Keratinocyte (primary cell): ENCODE measurements around the gene KCNMA1.

Experiments
- EZH2 ChIP-seq: IDR thresholded peaks from one replicate; pipeline ENCODE4 v1.6.1; 2012; ENCODE audit warnings: inconsistent platforms, mild to moderate bottlenecking, low read length, moderate library complexity
- TF ChIP-seq, protein P1 (sequence below), 3 experiments: IDR thresholded peaks in 1 of 3; conservative IDR thresholded peaks in 1 of 3; optimal IDR thresholded peaks in 1 of 3; 2 replicates in 2 of 3; 3 replicates in 1 of 3; pipeline versions ENCODE3 to v1.5.1; 2011; ENCODE audit warnings: low read length in 3 of 3, mild to moderate bottlenecking in 3 of 3, moderate library complexity in 2 of 3, control low read depth in 1 of 3, inconsistent platforms in 1 of 3; ENCODE audit not compliant: insufficient read depth in 2 of 3; ENCODE audit errors: extremely low read depth in 1 of 3

DNA sequence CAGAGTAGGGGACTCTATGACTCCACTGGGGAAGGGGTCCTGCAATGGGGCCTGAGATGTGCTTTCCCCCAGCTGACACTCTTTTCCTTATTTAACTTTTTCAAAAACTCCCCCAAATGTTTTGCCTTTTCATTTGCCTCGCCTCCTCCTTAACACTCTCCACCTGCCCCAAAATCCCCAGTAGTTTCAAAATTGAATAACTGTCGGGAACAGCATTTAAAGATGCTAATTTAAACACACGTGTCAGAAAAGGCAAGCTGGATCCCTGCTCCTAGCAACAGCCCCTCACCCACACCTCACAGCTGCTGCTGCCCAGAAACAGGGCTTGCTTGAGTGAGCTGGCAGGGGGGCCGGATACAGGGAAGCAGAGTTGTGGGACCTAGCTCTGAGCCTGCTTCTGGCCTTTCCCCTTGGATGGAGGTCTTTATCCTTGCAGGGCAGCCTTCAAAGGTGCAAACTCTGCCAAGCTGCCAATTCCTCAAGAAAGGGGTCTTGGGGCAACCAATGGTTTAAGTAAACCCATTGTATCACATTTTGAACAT is 115.3 kb downstream of the KCNMA1 start:
- no peak for TF ChIP-seq EZH2
- TF ChIP-seq, protein P1, sequence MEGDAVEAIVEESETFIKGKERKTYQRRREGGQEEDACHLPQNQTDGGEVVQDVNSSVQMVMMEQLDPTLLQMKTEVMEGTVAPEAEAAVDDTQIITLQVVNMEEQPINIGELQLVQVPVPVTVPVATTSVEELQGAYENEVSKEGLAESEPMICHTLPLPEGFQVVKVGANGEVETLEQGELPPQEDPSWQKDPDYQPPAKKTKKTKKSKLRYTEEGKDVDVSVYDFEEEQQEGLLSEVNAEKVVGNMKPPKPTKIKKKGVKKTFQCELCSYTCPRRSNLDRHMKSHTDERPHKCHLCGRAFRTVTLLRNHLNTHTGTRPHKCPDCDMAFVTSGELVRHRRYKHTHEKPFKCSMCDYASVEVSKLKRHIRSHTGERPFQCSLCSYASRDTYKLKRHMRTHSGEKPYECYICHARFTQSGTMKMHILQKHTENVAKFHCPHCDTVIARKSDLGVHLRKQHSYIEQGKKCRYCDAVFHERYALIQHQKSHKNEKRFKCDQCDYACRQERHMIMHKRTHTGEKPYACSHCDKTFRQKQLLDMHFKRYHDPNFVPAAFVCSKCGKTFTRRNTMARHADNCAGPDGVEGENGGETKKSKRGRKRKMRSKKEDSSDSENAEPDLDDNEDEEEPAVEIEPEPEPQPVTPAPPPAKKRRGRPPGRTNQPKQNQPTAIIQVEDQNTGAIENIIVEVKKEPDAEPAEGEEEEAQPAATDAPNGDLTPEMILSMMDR (optimal IDR thresholded peaks at IDR 0.05 in 1 of 3, IDR thresholded peaks at IDR 0.05 in 1 of 3, conservative IDR thresholded peaks at IDR 0.05 in 1 of 3; ENCODE audit: extremely low read depth in 1 of 3, insufficient read depth in 2 of 3, low read length in 3 of 3), result no peak
